ENCODE measurements around the gene KLC4.

KLC4 gene

DNA sequence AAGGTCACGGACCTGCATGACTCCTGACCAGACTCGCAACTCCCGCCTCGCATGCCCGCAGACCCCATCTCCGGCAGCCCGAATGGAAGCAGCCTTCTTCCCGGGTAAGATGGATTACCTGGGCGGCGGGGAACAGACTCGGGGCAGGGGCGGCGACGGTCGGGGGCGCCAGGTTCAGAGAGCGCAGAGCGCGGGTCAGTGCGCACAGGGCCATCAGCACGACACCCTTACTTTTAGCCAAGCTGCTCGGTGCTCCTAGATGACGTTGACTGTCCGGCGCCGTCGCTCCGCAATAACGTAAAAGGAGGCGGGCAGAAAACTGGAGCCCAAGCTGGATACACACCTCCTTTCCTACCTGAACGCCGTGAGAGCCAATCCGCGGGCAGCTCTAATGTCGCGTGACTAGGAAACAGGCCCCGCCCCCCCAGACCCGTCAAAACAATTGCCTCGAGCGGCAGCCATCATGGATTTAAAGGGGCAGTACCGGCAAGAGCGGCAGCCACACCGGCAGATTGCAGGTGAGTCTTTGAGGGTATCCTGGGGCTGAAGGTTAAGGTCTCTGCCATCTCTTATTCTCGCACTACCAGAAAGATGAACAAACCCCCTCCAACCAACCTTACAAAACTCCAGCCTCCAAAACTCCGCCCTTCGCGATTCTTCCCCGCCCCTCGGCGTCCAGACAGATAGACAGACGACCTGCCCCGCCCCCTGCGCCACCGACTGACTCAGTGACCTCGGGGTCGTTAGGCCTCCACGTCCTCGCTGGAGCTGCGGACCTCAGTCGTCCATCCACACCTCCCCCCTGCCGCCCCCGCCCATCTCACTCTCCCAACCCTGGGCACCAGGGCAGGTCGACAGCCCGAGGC is at the start of gene KLC4, which contains the start of gene MRPL2:
Gene KLC4, plus strand, starts transcription at position 464 of the 866 bp plus-strand sequence. CDS start 1,705 bp downstream, outside the sequence.
Gene MRPL2, minus strand, starts transcription at position 267 of the 866 bp plus-strand sequence. Its CDS starts 53 bp downstream, at position 214.
- peak; percentile 94 for DNase-seq

DNA sequence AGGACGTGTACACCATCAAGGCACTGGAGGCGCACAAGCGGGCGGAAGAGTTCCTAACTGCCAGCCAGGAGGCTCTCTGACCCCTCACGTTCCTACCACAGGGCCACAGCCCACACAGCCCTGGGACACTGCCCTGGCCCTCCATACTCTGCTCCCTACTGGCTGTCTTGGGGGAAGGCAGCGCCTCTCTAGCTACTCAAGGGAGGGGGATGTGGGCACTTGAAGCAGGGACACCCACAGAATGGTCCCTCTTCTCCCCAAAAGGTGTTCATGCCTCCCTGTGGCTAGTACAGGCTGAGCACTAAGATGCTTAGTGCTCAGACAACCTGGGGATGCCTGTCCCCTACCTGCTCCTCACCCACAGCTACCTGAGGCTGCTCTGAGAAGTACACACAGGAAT is 48.2 kb upstream of the KLC4 start:
- DNase-seq = no peak

DNA sequence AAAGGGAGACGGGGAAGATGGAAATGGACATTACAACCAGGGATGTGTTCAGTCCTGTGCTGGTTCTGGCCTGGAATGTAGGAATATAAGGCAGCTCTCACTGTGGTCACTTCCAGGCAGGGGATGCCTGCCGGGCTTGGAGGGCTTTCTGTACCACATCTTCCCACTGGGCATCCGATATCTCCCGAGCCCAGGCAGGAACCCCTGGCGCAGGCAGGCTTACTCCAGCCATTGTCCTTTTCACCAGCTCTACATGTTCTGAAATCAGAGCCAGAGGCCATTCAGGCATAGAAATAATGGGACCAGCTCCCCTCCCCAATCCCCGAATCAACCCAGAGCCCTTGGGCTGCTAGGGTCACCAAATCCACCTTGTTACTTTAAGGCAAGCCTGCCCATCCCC is 47.1 kb upstream of the KLC4 start:
- no peak for DNase-seq

DNA sequence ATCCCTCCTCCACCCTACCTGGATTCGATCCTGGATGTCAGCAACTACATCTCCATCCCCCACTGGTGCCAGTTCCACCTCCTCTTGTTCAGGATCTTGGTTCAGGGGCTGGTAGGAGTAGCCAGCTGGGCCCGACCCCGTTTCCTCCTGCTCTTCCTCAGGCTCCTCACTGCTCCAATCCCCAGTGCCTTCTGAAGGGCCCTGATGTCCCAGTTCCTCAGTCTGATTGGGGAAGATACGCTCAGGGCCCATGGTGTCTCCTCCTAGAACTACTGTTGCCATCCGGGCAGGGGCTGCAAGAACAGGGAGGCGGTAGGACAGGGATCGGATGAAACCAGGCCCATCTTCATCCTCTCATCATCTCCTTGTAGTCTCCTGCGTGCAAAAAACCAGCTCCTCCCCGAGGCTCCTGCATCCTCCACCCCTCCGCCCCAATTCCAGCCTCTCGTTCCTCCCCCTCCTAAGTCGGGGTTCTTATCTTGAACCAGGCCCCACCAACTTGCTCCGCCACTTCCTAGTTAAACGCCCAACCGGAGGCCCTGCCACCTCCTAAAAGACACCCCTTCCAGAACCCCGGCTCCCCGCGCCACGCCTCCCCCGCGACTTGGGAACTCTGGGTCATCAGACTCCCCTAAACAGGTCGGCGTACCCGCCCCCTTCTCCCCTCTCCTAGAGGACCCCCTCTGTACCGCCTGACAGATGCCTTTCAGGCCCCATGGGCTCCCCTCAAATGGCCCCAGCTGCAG is 46.2 kb upstream of the KLC4 start:
- DNase-seq = no peak

DNA sequence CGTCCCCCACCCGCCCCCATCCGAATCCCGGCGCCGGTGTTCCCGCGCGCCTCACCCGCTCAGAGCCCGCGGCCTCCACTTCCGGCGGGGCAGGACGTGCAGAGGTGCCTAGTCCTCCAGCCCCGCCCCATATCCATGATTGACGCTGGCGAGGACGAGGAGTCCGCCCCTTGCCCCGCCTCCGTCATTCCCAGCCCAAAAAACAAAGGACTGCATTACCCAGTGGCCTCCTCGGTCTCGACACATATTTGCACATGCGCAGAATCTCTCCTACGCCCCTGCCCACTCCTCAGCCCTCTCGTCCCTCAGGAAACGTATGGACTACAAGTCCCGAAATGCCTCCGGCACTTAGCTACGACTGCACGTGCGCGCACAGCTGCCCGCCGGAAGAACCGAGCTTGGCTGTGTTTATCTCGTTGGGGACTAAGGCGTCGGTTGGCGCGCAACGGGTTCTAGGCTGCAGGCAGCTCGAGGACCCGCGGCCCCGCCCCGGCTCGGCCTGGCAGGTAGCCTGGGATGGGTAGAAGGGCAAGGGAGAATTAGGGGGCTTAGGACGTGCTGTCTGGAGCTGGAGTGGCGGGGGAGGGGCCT is 45.5 kb upstream of the KLC4 start, which contains the start of the genes KLHDC3 and MEA1:
Gene KLHDC3, plus strand, starts transcription at position 407 of the 591 bp plus-strand sequence. CDS start 2,944 bp downstream, outside the sequence.
Gene MEA1, minus strand, starts transcription at position 104 of the 591 bp plus-strand sequence. CDS start 133 bp downstream, outside the sequence.
- peak; percentile 99 for DNase-seq

DNA sequence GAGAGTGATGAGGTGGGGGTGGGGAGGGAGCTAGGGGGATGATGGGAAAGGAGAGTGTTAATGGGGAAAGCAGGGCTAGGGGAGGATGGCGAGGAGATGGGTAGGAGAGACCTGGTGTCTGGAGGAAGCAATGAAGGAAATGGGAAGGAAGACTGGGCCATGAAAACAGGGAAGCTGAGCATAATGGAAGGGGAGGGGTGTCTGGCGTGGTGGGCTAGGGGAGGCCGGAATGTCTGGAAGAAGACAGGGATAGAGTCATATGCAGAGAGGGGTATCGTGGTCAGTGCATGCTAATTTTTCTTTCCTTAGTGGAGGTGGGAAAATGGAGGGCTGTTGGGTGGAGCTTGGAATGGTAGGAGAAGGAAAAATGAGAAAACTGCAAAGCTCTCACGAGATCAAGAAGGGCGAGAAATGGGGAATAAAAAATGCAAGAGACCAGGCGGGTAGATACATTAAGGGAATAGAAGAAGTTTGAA is 45.0 kb upstream of the KLC4 start:
- peak; percentile 2 for DNase-seq

DNA sequence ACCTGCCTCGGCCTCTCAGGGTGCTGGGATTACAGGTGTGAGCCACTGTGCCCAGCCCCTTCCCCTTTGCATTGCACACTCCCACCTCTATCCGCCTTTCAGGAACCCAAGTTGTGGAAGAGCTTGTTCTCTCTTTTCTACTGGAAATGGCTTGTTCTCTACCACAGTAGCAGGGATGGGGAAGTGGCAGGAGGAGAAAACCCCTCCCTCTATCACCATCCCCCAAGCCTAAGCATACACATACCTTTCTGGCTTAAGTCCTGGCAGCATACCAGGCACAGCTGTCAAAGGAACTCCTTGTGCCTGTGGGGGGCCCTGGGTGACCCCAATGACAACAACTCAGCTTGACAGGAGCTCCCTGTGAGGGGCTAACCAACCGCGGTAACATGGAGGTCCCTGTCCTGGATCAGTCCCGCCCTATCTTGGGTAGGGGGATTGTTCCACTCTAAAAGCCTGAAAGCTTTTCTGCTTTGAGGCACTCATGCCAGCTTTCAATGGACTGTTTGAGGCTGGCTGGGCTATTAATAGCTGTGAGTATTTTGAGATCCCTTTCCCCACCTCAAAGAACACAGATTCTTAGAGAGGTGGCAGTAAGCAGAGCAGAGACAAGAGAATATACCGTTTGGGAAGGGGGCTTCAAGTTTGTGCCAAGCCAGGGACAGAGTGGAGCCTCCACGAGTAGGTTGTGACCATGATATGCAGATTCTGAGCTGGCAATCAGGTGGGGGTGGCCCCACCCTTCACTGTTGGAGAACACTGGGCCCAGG is 43.1 kb upstream of the KLC4 start:
- DNase-seq = no peak

DNA sequence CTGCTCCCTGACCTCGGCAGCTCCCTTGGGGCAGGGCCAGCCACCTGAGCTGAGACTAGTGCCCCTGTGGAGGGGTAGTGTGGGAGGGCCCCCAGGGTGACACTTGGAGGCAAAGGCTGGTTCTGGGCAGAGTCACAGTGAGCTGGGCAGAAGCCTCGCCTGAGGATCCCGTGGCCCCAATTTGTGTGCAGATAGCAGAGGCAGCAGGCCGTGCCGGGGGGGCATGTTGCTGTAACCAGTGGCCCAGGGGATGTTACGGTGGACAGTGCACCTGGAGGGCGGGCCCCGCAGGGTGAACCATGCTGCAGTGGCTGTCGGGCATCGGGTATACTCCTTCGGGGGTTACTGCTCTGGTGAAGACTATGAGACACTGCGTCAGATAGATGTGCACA is 42.5 kb upstream of the KLC4 start:
- DNase-seq = no peak

DNA sequence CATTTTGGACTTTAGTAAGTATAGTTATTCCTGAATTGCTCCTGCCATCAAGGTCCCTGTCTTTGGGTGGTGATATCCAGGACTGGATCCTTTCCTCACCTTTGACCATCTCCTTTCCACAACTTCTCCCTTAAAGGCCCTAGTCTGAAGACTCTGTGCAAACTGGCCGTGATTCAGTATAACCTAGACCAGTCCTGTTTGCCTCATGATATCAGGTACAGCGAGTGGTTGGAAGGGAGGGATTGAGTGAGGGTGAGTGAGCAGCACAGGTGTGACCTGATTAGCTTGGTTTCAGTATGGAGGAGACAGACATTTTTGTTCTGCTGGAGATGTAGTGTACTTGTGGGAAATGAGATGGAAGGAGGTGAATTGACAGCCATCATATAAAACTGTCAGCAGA is 40.3 kb upstream of the KLC4 start:
- DNase-seq = no peak

DNA sequence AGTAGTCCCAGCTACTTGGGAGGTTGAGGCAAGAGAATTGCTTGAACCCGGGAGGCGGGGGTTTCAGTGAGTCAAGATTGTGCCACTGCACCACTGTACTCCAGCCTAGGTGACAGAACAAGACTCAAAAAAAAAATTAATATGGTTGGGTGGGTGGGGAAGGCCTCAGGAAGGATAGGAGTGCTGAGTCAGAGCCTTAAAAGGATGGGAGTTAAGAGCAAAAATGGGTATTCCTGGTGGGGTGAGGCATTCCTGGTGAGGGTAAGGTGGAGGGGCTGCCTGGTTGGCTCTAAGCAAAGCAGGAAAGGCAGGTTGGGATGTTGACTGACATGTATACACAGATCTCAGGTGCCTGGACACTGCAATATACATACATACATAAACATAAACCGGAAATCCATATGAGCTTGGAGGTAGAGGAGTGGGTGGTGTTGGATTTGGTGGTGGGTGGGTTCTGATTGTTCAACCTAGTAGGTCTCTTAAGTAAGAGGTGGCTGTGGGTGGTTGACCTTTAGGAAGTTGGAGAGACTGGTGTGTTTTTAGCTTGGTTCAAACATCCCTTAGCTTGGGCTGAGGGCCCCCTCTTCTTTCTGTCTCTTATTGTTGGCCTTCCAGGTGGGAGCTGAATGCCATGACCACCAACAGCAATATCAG is 39.3 kb upstream of the KLC4 start:
- DNase-seq = no peak

DNA sequence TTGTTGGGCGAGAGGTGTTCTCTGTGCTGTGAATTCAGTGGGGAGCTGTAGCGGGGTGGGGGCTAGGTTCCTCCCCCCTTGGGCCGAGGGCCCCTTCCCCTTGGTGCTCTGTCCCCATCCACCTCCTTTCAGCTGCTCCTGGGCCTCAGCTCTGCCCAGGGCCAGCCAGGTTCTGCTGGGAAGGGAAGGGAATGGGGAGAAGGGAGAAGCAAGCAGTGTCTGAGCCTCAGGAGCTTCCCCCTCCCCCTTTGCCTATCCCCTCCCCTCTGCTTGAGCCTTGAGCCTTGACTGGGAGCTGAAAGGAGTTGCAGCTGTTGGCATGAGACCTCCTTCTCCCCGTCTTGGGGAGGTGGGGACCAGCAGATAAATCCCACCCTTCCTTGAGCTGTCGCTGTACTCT is 38.6 kb upstream of the KLC4 start:
- no peak for DNase-seq

DNA sequence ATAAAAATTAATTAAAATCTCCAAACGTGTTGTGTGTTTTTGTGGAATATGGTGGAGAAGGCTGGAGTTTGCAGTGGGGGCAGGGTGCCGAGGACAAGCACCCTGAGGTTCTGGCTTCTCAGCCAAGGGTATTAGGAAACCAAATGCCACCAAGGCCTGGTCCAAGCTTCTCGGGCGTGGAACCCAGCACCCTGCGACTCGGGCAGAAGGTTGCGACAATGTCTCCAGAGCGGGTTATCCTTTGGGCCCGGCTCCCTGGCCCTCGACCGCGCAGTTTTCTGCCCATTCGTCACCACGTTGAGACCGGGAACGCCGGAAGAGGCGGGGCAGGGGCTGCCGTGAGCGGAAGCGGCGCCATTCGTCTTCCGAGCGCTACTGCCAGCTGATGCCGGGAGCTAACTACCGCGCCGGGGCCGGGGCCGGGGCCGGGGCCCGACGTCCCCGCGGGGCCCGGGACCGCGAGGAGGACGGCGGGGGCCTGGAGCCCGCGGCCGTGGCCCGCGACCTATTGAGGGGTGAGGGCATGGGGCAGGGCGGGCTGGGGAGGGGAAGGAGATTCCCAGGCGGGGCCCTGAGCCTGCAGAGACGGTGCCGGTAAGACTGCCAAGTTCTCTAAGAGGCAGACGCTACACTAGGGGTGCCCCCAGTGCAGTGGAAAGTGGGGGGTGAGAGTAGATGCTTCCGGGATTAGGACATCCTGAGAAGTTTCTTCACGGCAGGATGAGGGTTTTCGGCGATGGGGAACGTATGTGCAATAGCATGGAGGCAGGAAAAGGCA is 38.0 kb upstream of the KLC4 start, which contains the start of gene RRP36:
Gene RRP36, plus strand, starts transcription at position 354 of the 778 bp plus-strand sequence. Its CDS starts 32 bp downstream, at position 386.
- peak; percentile 48 for DNase-seq

DNA sequence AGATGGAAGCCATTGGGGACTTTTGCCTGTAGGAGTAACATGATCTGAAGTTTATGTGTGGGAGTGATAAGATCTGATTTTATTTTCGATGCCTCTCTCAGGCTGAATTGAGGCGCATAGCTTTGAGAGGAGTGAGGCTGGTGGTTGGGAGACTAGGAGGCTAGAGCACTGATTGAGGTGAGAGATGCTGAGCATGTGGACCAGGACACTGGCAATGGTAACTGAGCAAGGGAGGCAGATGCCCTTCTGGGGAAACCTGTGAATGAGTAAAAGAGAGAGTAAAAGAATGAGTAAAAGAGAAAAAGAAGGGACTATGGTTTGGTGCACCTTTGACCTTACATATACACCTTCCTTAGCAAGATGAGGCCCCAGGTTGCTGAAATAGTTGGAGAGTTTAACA is 35.0 kb upstream of the KLC4 start:
- DNase-seq = no peak

DNA sequence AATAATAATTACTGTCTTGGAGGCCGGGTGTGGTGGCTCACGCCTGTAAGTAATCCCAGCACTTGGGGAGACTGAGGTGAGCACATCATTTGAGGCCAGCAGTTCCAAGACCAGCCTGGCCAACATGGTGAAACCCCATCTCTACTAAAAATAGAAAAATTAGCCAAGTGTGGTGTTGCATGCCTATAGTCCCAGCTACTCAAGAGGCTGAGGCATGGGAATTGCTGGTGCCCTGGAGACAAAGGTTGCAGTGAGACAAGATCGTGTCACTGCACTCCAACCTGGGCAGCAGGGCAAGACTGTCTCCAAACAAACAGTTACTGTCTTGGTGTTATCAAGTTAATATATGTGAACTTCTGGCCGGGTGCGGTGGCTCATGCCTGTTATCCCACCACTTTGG is 33.1 kb upstream of the KLC4 start:
- DNase-seq = no peak

DNA sequence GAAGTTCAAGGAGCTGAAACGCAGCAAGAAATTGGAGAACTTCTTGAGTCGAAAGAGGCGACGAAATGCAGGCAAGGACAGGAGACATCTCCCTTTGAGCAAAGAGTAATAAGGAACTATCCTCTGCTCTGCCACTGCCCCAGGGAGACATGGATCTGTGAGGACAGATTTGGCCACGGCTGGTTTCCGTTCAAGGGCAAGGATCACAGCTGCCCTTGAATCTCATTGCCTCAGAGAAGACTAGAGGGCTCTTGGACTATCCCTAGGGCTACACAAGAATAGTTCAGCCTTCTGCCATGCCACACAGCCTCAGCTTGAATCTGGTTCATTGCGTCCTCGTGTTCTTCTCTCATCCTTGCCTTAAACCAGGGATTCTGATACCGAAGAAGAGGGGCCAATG is 30.3 kb upstream of the KLC4 start:
- no peak for DNase-seq

DNA sequence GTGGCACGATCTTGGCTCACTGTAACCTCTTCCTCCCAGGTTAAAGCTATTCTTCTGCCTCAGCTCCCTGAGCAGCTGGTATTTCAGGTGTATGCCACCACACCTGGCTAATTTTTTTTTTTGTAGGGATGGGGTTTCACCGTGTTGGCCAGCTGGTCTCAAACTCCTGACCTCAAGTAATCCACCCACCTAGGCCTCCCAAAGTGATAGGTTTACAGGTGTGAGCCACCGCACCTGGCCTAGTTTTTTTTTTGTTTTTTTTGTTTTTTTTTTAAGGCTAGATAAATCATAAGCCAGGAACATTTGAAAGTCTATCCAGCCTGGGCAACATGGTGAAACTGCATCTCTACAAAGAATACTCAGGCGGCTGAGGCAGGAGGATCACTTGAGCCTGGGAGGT is 27.1 kb upstream of the KLC4 start:
- DNase-seq = no peak

DNA sequence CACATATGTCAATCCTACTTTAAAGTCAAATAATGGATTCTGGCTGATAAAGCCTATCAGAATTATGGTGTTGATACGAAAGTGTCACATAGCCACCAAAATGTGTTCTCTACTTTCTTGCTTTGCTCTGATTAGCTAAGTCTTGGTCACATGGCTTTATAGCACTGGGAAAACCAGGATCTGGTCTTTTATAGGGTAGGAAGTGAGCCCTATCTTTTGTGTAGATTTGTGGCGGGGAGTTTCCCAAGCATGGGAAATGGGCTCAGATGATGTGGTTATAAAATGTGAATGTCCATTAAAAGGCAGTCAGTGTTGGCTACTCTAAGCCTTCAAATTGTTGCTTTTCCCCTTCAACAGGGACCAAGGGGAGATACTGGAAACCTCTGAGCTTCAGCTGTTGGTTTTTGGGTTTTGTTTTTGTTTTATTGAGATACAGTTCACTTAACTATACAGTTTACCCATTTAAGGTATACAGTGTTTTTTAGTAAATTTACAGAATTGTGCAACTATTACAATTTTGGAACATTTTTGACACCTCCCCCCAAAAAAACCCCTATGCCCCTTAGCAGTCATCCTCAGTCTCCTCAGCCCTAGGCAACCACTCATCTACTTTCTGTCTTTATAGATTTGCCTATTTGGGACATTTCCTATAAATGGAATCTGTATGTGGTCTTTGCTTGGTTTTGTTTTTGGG is 25.8 kb upstream of the KLC4 start:
- no peak for DNase-seq

DNA sequence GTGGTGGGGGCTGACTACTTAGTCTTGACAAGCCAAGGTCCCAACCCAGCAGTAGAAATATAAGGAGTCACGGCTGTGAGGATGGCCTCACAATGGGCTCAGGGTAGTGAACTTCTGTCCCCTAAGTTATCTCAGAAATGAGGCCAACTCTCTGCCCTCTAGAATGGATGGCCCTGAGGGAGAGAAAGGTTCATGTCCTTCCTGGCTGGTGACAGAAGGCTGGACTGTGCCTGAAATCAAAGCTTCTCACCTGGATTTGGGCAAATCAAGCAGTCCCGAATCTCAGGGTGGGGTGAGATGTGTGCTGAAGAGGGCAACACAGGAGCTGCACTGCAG is 25.3 kb upstream of the KLC4 start:
- no peak for DNase-seq

DNA sequence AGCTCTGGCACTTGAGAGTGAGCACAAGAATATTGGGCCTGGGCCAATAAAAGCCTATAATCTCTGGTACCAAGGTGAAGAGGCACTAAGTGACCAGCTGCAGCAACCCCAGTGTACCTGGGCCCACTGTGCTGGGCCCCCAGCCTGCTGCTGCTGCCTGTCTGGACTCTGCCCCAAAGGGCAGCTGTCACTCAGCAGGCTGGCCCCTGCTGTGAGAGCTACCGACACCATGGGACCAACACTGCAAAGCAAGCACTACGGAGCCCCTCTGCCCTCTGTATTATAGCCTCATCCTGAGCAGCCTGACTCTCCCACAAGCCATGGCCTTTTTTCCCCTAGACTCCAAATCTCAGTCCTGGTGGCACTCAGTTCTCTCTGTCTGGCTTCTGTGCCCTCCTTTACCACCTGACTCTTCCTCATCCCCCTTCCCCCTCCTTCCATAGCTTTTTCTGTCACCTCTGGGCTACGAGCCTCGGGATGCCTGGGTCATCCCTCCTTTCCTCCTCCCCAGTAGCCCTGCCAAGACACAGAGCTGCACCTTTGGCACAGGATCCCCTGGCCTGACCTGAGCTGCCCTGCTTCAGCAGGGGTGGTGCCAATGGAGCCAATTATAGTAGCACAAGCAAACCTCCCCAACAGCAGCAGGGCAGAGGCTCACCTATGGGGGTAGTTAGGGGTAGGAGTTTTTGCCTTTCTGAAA is 23.8 kb upstream of the KLC4 start:
- no peak for DNase-seq

DNA sequence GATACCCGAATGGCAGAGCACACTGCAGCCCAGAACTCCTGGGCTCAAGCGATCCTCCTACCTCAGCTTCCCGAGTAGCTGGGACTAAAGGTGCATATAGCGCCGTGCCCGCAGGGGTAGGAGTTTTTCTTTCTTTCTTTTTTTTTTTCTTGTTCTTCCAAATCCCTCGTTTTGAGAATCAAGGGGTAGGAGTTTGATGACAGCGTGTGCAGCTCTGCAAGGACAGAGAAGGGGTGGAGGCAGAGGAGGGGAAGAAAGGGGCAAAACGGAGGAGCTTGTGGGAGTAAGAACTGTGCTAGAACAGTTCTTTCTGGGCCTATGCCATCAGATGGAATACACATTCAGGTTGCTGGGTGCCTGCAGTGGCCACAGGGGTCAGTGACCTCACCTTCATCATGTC is 22.7 kb upstream of the KLC4 start:
- DNase-seq = no peak

All from NCI-H1694 treated with DMSO at 0.1 percent for 48 hours (cell line).